Stimulated activated CD4-positive, alpha-beta T cell treated with anti-CD3 and anti-CD28 coated beads, Interleukin-1b, Interleukin-23, amount 100 ng/mL, for 4 hours (primary cell): ENCODE results near the gene TPMT.

Source experiments
- DNase-seq, 2 donors: peaks; one replicate each; pipeline ENCODE4 v3.0.0-alpha.2; 2020; ENCODE audit warnings: low read depth in 2 of 2

Gene TPMT

GRCh38 chr6:18117136-18117535 is 37.7 kb downstream of the TPMT start:
- DNase-seq, result no peak

DNA sequence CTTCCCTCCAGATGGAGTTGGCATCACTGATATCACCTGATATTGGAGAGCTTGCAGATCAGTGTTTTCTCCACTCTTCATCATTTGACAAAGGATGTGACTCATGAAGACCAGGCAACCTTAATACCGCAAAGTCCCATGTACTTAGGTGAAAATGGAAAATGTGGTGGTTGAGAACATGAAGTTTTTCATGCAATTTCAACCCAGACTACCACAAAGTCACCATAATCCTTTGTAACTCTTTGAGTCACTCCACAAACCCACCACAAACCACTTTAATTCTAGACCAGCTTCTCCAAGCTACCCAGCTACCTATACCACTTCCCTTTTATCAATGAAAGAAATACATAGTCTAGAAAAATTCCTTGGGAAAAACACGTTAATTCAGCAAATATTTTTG is 39.5 kb downstream of the TPMT start:
- DNase-seq, result peak in 1 of 2 donors; percentile 1

DNA sequence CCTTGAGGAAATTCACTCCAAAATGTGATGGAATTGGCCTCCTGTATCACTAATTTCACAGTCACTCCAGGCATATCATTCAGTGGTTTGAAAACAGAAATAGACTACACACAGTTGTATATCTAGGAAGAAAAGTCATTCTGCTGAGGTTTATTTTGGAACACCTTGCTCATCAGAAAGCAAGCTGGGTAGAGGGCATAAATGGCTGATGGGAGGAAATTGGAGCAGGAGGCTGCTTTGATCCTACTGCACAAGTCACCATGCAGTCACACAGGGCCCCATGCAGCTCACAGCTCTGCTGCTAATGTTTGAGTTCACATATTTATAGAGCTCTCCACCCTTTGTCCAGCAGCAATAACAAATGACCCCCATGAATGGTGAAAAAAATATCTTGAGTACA is 44.7 kb downstream of the TPMT start:
- DNase-seq, result no peak

DNA sequence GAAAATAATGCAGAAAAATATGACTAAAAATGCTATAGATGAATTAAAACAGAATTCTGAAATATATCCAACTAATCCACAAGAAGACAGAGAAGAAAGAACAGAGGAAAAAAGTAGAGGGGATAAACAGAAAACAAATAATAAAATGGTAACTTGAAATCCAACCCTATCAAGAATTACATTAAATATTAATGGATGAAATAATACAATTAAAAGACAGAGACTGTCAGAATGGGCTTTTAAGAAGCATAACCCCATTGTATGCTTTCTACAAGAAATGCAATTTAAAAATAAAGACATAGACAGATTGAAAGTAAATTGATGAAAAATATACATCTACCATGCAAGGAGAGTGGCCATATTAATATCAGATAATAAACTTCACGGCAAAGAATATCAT is 47.8 kb downstream of the TPMT start:
- no peak for DNase-seq

DNA sequence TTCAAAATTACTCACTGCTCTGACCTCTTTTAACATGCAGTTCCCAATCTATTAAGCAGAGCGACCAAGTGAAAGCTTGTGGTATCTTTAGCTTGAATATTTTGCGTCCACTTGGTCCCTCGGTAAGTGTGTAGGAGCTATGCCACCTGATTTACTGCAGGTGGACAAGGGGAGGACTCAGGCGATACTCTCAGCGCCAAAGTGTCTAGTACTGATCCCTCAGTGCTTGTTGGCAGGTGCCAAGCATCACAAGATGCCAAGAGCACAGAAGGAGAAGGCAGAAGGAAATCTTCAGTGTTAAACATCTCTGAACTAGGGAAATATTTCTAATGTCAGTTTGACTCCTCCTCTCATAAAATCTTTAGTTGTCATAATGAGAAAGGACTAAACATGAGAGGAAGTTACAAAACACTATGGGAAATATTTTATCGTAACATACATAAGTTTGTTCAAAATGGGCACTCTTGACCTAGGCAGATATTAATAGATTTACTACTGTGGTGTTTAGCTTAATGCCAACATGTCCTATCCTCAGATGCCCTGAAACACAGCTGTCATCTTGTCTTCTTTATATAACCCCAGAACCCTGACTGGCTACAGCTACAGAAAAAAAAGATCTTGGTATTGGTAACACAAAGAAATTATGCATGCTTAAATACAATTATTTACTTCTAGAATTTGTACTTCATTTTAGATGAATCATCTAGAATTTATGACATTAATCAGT is 51.9 kb downstream of the TPMT start:
- no peak for DNase-seq

DNA sequence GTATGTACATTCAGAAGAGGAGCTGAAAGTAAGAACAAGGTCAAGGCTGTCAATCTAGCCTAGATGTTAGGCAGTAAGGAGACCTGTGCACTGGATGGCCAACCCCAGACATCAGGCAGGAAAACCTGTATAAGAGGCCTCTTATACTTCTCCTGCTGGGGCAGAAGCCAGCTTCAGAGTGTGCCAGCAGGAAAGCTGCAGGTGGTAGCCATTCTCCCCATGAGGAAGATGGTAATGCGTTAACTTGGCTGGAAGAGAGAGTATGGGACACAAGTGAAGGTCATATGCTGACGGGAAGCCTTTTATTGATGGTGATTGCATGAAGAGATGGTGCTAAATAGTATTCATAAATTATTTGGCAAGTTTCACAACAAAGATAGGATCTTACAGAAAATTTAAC is 53.0 kb downstream of the TPMT start:
- DNase-seq, result no peak

GRCh38 chr6:18101271-18101670 is 53.6 kb downstream of the TPMT start:
- no peak for DNase-seq

DNA sequence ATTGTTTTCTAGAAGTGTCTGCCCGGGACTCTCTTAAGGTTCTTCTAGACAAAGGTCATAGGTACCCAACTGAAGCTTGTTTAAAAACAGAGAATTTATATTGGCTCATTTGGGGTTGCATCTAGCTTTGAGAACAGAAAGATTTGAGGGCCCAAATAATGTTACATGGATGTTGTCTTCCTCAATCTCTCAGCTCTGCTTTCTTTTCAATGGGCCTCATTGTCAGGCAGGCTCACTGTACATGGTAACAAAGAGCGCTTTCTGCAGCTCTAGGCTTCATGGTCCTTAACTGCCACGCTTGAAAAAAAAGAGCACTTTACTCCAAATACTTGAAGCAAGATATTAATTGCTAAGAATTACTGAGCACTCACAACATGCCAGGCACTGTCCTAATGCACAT is 54.6 kb downstream of the TPMT start:
- DNase-seq, result no peak

DNA sequence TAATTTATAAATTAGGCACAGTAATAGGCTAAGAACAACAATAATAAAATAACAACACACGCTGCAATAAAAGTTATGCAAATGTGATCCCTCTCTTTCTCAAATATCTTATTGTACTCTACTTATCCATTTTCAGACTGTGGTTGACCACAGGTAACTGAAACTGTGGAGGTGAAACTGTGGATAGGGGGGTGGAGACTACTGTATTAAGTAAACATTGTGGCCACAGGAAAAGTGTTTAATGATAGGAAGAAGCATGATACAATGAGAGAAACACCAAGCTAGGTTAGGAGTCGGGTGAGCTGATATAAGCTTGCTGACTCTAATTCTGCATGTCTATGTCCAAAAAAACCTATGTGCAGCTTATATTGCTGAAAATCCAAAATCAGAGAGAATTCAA is 55.4 kb downstream of the TPMT start:
- DNase-seq, result no peak

DNA sequence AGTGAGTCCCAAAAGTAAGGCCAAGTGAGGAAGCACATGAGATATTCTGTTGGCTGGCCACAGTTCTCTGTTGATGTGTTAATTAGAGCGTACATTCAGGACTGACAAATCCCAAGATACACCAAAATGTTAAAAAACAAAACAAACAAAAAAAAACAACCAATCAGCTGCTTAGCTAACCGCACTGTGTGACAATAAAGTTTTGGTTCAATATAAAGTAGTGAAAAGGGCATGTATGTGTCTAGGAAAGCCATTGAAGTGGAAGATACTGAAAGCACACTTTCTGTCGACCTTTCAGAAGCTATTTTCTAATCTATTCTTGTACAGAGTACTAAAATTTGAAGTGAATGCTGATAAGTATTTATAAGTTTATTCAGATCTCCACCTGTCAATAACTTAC is 58.5 kb downstream of the TPMT start:
- no peak for DNase-seq

DNA sequence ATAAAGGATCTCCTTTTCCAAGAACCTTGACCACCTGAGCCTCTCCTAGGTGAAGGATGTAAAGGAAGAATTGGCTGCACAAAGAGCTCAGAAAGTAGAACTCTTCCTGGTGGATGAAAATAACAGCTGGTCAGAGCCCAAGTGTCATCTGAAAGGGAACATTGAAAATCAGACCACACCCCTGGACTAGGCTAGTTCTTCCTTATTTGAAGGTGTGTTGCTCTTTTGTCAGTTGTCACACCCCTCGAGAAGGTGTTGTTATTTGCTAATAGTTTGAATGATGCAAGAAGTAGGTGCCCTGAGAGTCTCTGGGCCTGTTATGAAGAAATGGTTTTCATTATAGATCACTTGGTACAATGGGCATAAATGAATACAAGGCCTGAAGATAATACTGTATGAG is 63.5 kb downstream of the TPMT start:
- no peak for DNase-seq

DNA sequence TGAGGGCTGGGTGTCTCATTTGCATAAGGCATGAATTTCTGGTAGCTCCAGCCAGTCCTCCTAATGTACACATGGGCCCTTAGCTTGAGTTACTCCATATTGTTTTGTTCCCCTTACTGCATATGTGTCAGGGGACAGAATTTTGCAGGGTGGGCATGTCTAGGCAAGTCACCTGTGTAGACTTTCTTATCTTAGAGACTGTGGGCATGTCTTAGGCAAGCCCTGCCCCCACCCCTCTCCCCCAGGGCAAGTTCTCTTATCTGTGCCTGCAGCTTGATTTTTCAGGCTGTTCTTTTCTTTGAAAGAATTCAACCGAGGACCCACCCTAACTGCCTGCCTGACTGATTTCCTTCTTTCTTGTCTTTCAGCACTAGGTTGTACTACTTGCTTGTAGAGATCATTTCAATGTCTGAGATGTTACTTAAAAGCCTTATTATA is 64.5 kb downstream of the TPMT start:
- DNase-seq, result no peak

GRCh38 chr6:18088419-18089296 is 66.2 kb downstream of the TPMT start:
- DNase-seq, result no peak

GRCh38 chr6:18087396-18088165 is 67.3 kb downstream of the TPMT start:
- no peak for DNase-seq

- no peak for DNase-seq
These were observed 73.7 kb downstream of the TPMT start for GRCh38 chr6:18081025-18081668.

DNA sequence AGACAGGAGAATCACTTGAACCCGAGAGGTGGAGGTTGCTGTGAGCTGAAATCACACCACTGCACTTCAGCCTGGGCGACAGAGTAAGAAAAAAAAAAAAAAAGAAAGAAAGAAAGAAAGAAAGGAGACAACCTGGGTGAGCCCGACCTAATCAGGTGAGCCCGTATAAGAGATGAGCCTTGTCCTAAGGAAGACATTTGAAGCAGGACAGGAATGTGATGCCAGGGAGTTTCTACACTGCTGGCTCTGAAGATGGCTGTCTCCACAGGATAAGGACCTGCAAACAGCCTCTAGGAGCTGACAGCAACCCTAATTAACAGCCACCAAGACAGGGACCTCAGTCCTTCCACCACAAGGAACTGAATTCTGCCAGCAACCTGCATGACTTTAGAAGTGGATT is 74.3 kb downstream of the TPMT start:
- no peak for DNase-seq

GRCh38 chr6:18078866-18079265 is 76.0 kb downstream of the TPMT start:
- DNase-seq, result no peak
